ENCODE results near the gene ZNF333. TPM values are rescaled to one million over a fixed set of nuclear protein-coding genes. Genes with fewer than 3 reads are reported as not detected.
"Not testable (repeated sequence)": the region's sequence is repeated elsewhere in the genome, so short reads cannot be mapped to it uniquely, and the experiment has no call there.

ZNF333 gene
- total RNA-seq, 1 experiment from 2014 or later, result 19.2 TPM

- peaks cover 4% of the 10 kb centered on the region for H3K27me3 ChIP-seq (replicated peaks; ENCODE audit: insufficient read depth, low read depth, low read length, poor library complexity)
- no peak overlapping the region for H3K27ac ChIP-seq (ENCODE audit: low read depth, low read length, poor library complexity, severe bottlenecking)
- H3K9me3 ChIP-seq (ENCODE audit: low read depth, low read length, poor library complexity, severe bottlenecking), result no peaks in the 10 kb centered on the region
- H3K36me3 ChIP-seq (ENCODE audit: insufficient read depth, low read length, poor library complexity, severe bottlenecking), result no peaks in the 10 kb centered on the region
- ChIA-PET CTCF (no interaction called here), POLR2A (ENCODE audit: low non-redundant PET) (no interaction called here)
- no peaks in the 10 kb centered on the region for H3K4me1 ChIP-seq (ENCODE audit: insufficient read depth, low read length, poor library complexity, severe bottlenecking)
- no TSS peak for BruUV-seq (replicated peaks)
- H3K4me3 ChIP-seq (ENCODE audit: low read depth, low read length, poor library complexity, severe bottlenecking), result no peak overlapping the region
- intact Hi-C loops (cut with micrococcal nuclease; ENCODE audit: unreplicated experiment), result no loop called here
- no peak for DNase-seq (ENCODE audit: low spot score)
- TF ChIP-seq CTCF (conservative IDR thresholded peaks at IDR 0.05; ENCODE audit: low read depth, low read length) (no peak), EZH2 (IDR thresholded peaks at IDR 0.05; ENCODE audit: borderline replicate concordance, low read depth, low read length, poor library complexity, severe bottlenecking) (no peak)
These were observed 83.1 kb downstream of the ZNF333 start for GRCh38 chr19:14772995-14773394.

GRCh38 chr19:14773722-14774121 is 83.9 kb downstream of the ZNF333 start:
- H3K9me3 ChIP-seq (ENCODE audit: low read depth, low read length, poor library complexity, severe bottlenecking); H3K36me3 ChIP-seq (ENCODE audit: insufficient read depth, low read length, poor library complexity, severe bottlenecking); CTCF ChIA-PET; H3K4me1 ChIP-seq (ENCODE audit: insufficient read depth, low read length, poor library complexity, severe bottlenecking); H3K27me3 ChIP-seq (replicated peaks; ENCODE audit: insufficient read depth, low read depth, low read length, poor library complexity); intact Hi-C loops (cut with micrococcal nuclease; ENCODE audit: unreplicated experiment); H3K27ac ChIP-seq (ENCODE audit: low read depth, low read length, poor library complexity, severe bottlenecking); DNase-seq (ENCODE audit: low spot score); H3K4me3 ChIP-seq (ENCODE audit: low read depth, low read length, poor library complexity, severe bottlenecking); BruUV-seq (replicated peaks); POLR2A ChIA-PET (ENCODE audit: low non-redundant PET): not testable (repeated sequence)

- Histone ChIP-seq H3K27ac (ENCODE audit: low read depth, low read length, poor library complexity, severe bottlenecking) (no peak overlapping the region), H3K9me3 (ENCODE audit: low read depth, low read length, poor library complexity, severe bottlenecking) (no peaks in the 10 kb centered on the region), H3K36me3 (ENCODE audit: insufficient read depth, low read length, poor library complexity, severe bottlenecking) (no peaks in the 10 kb centered on the region), H3K4me1 (ENCODE audit: insufficient read depth, low read length, poor library complexity, severe bottlenecking) (no peaks in the 10 kb centered on the region), H3K4me3 (ENCODE audit: low read depth, low read length, poor library complexity, severe bottlenecking) (no peak overlapping the region), H3K27me3 (replicated peaks; ENCODE audit: insufficient read depth, low read depth, low read length, poor library complexity) (peaks cover 4% of the 10 kb centered on the region)
- no peak for TF ChIP-seq EZH2 (IDR thresholded peaks at IDR 0.05; ENCODE audit: borderline replicate concordance, low read depth, low read length, poor library complexity, severe bottlenecking)
- TF ChIP-seq CTCF (conservative IDR thresholded peaks at IDR 0.05; ENCODE audit: low read depth, low read length), result no peak
- ChIA-PET POLR2A (ENCODE audit: low non-redundant PET) (no interaction called here), CTCF (no interaction called here)
- intact Hi-C loops (cut with micrococcal nuclease; ENCODE audit: unreplicated experiment), result no loop called here
- no TSS peak for BruUV-seq (replicated peaks)
- no peak for DNase-seq (ENCODE audit: low spot score)
These were observed 84.5 kb downstream of the ZNF333 start for GRCh38 chr19:14774373-14774772.

GRCh38 chr19:14775326-14775725 is 85.5 kb downstream of the ZNF333 start:
- H3K4me1 ChIP-seq (ENCODE audit: insufficient read depth, low read length, poor library complexity, severe bottlenecking); H3K27me3 ChIP-seq (replicated peaks; ENCODE audit: insufficient read depth, low read depth, low read length, poor library complexity); CTCF ChIA-PET; H3K27ac ChIP-seq (ENCODE audit: low read depth, low read length, poor library complexity, severe bottlenecking); POLR2A ChIA-PET (ENCODE audit: low non-redundant PET); DNase-seq (ENCODE audit: low spot score); H3K9me3 ChIP-seq (ENCODE audit: low read depth, low read length, poor library complexity, severe bottlenecking); H3K4me3 ChIP-seq (ENCODE audit: low read depth, low read length, poor library complexity, severe bottlenecking); intact Hi-C loops (cut with micrococcal nuclease; ENCODE audit: unreplicated experiment); BruUV-seq (replicated peaks); H3K36me3 ChIP-seq (ENCODE audit: insufficient read depth, low read length, poor library complexity, severe bottlenecking): not testable (repeated sequence)
